Measurements from ENCODE around the gene CD244. TPM values are rescaled to one million over a fixed set of nuclear protein-coding genes. Genes with fewer than 3 reads are reported as not detected.

The CD244 gene, protein sequence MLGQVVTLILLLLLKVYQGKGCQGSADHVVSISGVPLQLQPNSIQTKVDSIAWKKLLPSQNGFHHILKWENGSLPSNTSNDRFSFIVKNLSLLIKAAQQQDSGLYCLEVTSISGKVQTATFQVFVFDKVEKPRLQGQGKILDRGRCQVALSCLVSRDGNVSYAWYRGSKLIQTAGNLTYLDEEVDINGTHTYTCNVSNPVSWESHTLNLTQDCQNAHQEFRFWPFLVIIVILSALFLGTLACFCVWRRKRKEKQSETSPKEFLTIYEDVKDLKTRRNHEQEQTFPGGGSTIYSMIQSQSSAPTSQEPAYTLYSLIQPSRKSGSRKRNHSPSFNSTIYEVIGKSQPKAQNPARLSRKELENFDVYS
- not detected in 5 replicates for total RNA-seq (2022; extraction: Qiagen RNA extraction)

DNA sequence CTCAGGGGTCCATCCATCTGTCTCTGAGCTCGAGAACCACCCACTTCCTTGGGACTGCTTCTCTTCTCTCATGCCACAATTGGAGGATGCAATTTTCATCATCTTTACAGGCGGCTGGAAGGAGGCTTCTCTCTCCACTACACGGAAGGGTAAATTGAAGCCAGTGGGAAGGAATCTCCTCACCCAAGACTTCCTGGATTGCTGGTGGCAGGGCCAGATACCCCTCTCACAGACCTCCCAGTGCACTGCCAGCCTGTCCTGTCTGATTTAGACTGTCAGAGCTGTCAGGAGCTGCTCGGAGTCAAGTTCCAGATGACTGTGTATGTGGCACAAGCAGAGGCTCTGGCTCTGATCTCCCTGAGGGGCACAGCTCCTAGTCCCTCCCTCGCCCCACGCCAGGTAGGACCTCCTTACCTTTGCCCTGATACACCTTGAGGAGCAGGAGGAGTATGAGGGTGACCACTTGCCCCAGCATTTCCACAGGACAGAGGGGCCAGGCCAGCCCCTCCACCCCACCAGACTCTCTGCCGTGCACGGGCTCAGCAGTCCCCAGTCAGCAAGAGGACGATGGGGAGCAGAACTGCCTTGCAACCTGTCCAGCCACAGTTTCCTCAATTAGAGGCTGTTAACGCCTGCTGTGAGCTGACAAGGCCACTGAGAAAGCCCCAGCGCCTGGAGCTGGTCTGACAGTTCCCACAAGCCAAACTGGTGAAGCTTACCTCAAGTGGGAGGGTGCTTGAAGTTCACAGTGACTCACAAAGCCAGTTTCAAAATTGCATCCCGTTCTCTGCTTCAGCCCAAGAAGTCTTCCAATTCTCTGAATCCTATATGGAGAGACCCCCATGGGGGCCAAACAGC lies at the start of gene CD244:
Gene CD244, minus strand, starts transcription at position 685 of the 858 bp plus-strand sequence. Its CDS starts 210 bp downstream, at position 475.

DNA sequence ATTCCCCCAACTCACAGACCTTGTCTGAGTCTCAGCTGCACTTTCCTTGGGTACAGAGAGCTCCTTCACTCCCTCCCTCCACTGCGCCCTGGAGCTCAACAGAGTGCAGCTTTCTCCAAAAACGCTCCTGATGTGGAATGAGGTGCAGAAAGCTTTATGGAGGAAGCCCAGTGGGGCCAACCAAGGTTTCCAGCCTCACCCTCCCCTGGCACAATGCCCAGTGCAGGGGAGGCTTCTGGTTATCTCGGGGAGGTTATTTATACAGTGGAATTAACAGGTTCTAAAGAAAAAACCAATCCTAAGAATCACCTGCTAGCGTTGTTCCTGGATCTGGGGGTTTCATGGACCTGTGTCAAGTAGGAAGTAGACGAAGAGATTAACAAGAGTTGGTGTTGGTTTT lies 22.4 kb upstream of the CD244 start, which contains the start of gene ITLN1:
Gene ITLN1, minus strand, starts transcription at position 139 of the 400 bp plus-strand sequence. CDS start 303 bp downstream, outside the sequence.

DNA sequence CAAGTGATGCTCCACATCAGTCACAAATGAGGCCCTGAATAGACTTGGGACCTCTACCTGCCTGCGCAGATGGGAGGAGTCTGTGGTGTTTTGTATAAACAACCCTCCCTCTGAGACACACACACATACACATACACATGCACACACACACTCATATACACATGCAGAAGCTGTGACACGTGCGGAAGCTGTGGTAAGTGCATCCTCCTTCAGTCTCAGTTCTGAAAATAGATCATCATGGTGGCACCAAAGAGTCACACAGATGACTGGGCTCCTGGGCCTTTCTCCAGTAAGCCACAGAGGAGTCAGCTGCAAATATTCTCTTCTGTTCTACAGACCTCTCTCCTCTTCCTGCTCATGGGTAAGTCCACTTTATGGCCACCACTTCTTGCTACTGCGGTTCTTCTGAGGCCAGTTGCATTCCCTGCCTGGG lies 66.7 kb downstream of the CD244 start, which contains the start of gene LY9:
Gene LY9, plus strand, starts transcription at position 224 of the 433 bp plus-strand sequence. Its CDS starts 14 bp downstream, at position 238.

Other genes with a start within 250 kb of the CD244 start
- not detected in 5 replicates for gene SLAMF1, start 215.8 kb downstream of the CD244 start, total RNA-seq (2022; extraction: Qiagen RNA extraction)
- not detected in 5 replicates for gene CD48, start 151.1 kb downstream of the CD244 start, total RNA-seq (2022; extraction: Qiagen RNA extraction)
- gene SLAMF7, start 123.6 kb downstream of the CD244 start, total RNA-seq (2022; extraction: Qiagen RNA extraction): 1.3 to 2.9 TPM (median 1.6 TPM) in 5 replicates
- 0.07 to 0.19 TPM (median 0.14 TPM) in 4 of 5 replicates, not detected in the other for gene LY9, start 66.7 kb downstream of the CD244 start, total RNA-seq (2022; extraction: Qiagen RNA extraction)
- not detected in 5 replicates for gene ITLN1, start 22.3 kb upstream of the CD244 start, total RNA-seq (2022; extraction: Qiagen RNA extraction)
- gene ITLN2, start 91.9 kb upstream of the CD244 start, total RNA-seq (2022; extraction: Qiagen RNA extraction): 0.55 to 0.85 TPM (median 0.62 TPM) in 5 replicates
- gene F11R, start 158.3 kb upstream of the CD244 start, total RNA-seq (2022; extraction: Qiagen RNA extraction): 50.8 to 59.9 TPM (median 55.2 TPM) in 5 replicates
- gene TSTD1, start 176.1 kb upstream of the CD244 start, total RNA-seq (2022; extraction: Qiagen RNA extraction): 0.25 TPM in 2 of 5 replicates, not detected in the others
- gene USF1, start 183.1 kb upstream of the CD244 start, total RNA-seq (2022; extraction: Qiagen RNA extraction): 44.5 to 55.8 TPM (median 49.0 TPM) in 5 replicates
- gene ARHGAP30, start 207.0 kb upstream of the CD244 start, total RNA-seq (2022; extraction: Qiagen RNA extraction): 0.06 to 0.14 TPM (median 0.07 TPM) in 5 replicates
- 1.5 to 2.2 TPM (median 1.9 TPM) in 5 replicates for gene NECTIN4, start 226.7 kb upstream of the CD244 start, total RNA-seq (2022; extraction: Qiagen RNA extraction)
- gene KLHDC9, start 235.5 kb upstream of the CD244 start, total RNA-seq (2022; extraction: Qiagen RNA extraction): 1.0 to 2.7 TPM (median 1.5 TPM) in 5 replicates